HG03442 (cell line): ENCODE results near the gene NRXN3.

Experiments used
- ATAC-seq: cut with Tn5 transposase; IDR thresholded peaks from one replicate; pipeline ENCODE4 v1.9.1; 2021; ENCODE audit warnings: mild to moderate bottlenecking, moderate library complexity; ENCODE audit not compliant: unreplicated experiment

NRXN3 gene

DNA sequence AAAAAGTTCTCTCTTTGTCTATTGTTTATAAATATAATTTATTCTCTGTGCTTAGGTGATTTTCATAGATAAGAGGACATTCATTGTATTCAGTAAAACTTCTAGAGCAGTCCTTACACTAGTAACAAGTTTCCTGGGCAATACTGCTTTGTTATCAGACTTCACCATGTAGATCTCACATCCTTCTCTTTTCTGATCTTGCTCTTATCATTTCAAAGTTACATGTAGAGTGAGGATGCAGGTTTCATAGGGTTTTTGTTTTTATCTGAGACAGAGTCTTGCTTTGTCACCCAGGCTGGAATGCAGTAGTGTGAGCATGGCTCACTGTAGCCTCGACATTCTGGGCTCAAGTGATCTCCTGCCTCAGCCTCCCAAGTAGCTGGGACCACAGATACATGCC is 1251.6 kb downstream of the NRXN3 start:
- no peak for ATAC-seq

DNA sequence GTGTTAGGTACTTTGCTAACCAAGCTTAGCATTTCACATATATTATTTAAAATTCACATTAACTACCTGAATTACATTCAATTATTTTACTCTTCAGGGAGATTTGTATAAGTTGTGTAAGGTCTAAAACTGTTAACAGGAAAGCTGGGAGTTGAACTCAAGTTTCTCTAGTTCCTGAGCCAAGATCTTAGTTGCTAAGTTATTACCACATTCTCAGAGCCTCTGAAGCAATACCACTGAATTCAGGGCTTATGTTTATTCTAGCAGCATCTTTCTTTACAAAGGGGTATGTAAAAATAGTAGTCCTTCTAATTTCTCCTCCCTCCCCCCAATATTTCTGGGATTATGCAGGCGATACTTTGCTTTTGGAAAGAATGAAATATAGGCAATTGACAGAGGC is 1254.3 kb downstream of the NRXN3 start:
- no peak for ATAC-seq

DNA sequence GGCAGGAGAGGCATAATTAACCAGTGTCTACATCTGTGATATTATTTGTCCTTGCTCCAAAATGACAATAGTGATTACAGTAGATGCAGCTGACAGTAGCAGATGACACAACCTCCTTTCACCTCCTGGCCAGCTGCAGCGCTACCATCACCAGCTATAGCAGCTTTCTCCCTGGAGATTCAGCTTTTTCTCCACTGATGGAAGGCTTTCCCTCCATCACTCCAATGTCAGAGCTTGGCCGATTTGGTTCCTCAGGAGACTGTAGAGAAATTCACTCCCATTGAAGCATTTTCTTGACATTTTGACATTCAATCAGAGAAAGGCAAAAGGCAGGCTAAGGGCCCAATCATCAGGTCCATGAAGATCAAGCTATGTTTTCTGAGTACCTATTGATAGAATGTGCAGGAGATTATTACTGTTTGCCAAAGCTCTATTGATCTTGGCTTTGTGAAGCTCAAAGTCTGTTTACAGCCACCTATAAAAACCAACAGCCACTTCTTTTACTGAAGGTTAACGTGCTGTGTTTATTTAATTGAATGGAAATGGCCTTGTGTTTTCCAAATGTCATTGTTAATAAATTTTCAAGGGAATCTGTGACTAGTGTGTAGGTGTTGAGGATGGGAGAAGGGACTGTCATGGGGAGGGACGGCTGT is 1256.1 kb downstream of the NRXN3 start:
- ATAC-seq = no peak

DNA sequence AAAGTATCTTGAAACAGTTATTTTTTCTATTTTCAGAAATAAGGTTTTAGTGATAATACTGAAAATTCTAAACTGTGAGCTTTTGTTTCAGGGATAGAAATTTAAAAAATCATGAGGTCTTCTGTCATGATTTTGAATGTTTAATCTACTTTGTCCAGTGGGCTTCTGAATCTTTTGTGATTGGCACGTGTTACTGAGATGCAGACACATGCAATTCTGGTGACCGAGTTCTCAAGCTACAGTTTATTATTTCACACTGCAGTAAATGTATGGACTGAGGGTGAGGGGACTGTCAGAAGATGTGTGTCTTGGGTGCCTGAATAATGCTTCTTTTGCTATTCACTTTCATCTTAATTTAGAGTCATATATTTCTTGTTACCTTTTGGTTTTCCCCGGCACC is 1262.5 kb downstream of the NRXN3 start:
- ATAC-seq = no peak

DNA sequence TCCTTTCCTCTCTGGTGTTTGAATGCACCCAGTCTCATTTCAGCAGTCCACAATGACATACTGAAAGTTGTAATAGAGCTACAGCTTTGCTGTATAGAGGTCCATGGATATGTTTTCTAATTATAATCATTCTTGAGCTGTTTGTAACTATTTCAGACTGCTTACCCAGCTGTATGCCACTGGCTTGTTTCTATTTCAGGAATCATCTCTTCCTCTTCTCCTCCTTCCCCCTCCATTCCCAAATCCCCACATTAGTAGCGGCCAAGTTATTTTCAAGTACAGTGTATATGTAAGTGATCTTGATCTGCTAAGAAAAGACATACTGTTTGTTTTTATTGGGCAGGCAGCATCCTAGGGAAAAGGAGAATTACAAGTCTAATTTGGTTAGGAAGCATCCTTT is 1266.2 kb downstream of the NRXN3 start:
- ATAC-seq = no peak

DNA sequence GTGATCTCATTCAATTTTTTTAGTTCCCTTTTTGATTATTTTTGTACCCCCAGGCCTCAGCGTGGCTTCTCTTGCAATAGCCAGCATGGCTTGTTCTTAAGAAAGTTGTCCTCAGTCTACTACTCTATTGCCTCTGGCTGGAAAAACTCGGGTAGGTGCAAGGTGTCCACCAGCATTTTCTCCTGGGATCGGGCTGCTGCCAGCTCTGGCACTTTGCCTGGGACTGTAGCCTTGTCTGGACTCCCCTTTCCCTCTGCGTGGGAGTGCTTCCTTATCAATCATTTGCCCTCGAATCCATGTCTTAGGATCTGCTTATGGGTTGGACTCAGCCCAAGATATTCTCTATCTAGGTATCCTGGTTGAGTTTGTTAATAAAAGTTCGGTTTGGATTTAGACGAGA is 1267.8 kb downstream of the NRXN3 start:
- no peak for ATAC-seq

DNA sequence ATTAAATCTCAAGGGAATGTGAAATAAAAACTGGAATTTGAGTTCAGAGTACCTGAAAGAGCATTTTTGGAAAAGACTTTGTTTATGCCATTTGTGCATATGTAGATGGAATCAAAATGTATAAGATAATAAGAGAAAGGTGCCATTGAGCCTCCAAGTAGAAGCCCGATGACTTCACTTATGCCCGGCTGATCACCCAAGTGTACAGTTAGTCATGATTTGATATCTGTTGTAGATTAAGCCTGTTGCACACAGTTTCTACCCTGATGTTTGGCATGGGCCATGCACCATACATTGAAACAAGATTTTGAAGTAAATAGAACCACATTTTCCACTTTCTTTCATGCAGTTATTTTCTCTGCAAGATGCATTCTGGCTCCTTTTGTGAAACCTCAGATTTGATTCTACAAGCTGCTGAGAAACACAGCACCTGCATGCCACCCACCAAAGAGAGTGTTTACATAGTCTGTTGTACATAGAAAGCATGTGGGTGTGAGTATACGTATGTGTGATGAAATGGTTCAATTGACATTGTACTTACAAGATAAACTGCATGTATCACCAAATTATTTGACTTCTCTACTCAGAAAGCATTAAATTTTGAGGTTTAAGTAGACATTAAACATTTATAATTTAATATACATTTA is 1268.6 kb downstream of the NRXN3 start:
- ATAC-seq = no peak

DNA sequence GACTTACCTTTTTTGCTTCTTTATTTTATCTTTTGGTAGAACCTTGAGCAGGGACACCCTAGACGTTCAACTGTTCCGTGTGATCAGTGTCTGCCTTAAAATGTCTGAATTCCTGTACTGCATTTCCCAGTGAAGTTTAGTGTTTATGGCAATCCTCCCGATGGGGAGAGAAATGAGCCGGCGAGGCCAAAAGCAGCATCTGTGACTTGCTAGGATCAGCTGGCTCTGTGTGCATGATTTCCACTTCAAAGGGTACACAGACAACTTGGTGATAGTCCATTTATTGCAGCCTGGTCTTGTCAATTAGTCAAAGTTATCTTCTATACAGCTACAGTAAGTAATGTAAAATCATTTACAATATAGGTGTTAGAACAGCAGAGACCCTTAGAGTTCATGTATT is 1272.6 kb downstream of the NRXN3 start:
- no peak for ATAC-seq

DNA sequence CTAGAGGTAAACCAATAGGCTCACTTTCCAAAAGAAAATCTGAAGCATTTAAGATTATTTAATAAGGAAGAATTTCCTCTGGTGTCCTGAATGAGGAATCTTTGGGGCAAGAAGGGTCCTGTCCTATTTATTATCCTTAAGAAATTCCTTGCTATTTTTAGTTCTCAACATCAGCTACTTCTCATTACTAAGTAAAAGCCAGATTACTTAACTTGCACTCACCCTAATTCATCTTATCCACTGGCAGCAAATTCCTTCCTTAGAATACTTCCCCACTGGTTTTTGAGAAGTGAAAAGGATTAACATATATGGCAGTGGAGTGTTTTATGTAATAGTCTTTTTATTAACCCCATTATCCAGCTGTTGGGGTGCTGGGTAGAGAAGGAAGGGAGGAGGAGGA is 1273.4 kb downstream of the NRXN3 start:
- no peak for ATAC-seq

DNA sequence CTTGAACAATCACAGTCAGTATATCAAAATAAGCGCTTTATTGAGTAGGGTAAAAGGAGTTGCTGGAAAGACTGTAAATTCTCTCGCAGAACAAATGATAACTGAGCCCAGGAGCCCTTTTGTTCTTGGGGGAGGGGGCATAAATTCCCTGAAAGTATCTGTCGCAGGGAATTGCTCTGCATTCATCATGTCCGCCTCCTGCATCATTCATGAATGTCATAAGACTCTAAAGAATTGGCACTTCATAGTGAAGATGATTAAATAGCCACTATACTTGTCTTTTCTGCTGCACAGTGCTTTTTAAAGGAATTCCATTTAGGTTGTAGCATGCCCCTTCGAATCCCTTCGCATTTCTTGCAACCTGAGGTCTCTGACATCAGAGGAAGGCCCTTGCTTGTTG is 1278.8 kb downstream of the NRXN3 start:
- no peak for ATAC-seq

DNA sequence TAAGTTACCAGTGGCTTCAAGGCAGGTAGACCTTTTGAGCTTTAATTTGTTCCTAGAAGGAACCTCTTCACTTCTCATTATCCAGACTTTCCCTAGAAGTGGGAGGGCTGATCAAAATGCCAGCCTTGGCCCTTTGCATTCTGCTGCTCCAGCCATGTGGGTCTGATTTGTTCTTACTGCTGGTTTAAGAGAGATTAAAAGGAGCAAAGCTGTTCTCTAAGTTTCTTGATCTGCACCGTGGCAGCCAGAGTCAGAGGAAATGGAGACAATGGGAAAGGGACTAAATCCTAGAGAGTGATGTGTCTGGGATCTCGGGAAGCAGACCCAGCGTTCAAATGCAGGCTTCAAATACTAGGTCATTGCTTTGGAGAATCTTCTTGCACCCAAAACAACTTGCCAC is 1281.4 kb downstream of the NRXN3 start:
- no peak for ATAC-seq

DNA sequence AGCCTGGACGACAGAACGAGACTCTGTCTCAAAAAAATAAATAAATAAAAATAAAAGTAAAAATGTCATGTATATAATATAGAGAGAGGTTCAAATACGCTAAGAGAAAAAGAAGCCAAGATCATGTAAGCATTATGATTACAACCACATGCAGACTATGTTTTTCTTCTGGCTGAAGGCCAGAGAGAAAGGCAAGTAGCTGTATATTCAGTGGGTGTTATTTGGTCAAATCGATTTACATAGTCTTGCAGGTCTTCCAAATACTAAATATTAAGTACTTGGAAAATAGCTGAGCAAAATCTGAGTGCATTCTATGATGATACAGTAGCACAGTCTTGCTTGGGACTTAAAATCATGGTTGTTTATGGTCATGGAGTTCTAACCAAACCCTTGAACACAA is 1283.1 kb downstream of the NRXN3 start:
- no peak for ATAC-seq

DNA sequence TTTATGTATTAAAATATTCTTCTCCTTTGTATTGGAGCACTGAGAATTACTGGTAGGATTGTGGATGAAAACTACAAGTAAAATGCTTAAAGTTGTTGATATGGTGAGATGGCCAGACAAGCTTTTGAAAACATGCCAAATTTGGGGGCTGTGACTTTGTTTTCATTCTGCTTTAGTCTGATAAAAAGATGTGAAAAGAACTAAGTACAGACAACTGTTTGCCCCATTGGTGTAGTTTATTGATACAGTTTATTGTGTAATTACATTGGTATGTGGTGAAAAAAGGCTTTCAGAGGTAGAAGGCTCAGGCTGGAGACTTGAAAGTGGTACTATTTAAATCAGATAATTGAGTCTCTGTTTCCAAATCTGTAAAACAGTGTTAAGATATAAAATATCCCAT is 1294.3 kb downstream of the NRXN3 start:
- no peak for ATAC-seq

DNA sequence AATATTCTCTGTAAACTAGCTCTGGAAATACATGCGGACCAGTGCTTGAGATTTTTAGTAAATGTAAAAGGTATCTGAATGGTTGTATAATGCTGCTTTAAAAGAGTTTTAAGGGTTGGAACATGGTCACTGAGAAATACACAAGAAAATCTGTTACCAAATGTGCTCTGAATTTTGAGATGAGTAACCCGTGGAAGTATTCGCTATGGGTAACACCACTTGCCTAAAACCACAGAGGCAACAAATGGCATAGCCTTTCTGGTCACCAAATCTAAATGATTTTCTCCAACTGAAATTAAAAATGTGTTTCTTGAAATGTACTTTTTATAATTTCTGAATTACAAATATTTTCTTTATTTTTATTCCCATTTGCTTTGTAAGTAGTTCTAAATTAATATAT is 1295.5 kb downstream of the NRXN3 start:
- ATAC-seq = no peak

DNA sequence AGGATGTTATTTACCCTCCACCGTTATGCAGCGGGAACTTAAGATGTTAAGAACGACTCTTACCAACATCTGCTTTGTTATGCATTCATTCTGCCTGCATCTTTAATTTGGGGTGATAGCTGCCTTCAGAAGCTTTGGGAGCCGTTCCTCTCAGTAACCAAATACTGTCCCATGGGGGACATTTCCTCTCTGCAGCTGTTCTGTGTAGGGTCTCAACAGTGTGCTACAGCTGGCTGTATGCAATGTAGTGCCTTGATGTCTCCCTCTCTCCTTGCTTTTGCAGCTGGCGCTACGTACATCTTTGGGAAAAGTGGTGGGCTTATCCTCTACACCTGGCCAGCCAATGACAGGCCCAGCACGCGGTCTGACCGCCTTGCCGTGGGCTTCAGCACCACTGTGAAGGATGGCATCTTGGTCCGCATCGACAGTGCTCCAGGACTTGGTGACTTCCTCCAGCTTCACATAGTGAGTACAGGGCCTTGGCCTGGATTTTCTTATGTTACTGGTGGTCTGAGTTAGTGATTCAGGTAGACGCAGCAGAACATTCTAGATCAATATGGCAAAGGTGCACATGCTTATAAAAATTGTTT is 1296.9 kb downstream of the NRXN3 start:
- ATAC-seq = no peak

DNA sequence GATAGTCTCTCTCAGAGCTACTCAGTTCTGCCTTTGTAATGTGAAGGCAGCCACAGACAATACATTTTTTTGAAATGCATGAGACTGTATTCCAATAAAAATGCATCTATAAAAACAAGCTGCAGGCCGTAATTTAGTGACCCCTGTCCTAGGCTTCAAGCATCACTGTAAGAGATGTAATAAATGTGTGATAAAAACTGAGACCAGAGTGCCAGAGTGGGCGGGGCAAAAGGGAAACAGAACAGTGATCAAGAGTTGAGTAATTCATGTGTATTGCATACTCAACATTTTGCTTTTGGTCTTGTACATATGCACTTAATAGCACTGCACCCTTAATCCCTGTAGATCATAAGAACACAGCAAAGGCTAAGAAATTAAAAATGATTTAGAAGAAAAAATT is 1297.7 kb downstream of the NRXN3 start:
- no peak for ATAC-seq

DNA sequence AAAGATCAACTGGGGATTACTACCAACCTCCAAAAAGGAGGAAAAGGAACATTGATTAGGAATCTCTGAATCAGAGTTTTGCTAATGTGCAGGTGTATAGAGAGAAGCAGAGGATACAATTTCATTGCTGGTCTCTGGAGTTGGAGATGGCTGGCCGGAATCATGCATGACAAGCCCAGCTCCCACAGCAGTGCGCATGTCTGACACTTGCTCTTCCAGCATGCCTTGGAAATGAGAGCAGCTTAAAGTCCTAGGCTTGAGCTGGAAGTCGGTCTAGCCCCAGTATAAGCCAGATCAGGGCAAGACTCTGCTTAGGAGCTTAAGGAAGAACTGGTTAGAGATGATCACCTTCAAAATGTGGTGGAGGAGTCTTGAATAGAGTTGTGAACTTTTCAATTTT is 1298.3 kb downstream of the NRXN3 start:
- ATAC-seq = no peak

DNA sequence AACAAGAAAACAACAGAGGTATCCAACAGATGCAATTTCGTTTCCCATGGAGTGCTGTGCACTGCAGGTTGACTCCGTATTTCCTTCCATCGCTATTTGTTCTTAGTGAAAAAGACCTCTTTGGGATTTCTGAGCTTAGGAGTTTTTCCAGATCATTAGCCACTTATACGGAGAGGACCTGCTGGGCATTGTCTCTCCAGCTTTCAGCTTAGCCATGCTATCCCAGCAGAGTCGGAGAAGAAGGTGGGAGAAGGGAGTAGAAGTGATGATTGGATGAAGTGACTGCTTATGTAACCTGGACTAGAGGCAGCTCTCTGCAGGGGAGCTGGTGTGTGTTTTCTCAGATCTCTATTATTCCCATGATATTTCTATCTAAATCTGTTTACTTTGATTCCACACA is 1303.5 kb downstream of the NRXN3 start:
- ATAC-seq = no peak

DNA sequence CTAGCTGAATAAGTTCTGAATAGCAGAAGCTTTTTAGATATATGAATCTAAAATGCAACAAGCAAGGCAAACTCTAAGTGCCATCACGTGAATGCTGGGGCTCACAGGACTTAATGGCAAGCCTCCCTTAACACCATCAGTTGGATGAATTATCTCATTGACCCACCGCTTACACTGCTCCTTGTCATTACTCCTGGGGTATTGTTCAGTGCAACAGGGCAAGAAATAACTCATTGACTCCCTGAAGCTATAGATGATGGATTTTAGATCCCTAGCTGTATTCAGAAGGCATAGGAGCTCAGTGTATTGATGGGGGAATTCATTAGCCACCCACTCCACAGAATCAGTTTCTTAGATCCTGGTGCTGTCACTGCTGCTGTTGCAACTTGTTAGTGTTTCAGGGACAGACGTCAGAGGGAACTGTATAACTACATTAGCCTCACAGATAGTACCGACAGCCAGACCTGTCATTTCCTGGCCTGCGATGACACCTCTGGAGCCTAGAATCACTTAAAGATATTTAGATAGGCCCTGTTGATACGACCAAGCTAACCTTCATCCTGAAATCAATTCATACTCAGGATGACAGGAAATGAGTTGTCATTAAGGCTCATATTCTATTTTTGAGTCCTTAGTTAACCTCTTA is 1305.8 kb downstream of the NRXN3 start:
- no peak for ATAC-seq

DNA sequence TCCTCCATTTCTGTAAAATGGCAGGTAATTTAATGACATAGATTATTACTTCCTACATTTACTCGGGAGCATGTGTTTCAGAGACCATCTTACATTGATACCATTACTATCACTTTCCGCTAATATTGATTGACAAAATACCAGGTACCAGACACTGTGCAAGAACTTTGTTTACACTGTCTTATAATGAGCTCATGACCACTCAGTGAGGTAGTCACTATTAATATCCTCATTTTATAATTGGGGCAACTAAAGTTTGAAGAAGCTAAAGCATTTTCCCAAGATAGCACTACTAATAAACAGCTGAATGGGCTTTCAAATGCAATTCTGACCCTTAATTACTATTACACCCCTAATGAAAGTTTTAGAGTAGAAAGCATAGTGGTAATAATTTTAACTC is 1306.4 kb downstream of the NRXN3 start:
- ATAC-seq = no peak

DNA sequence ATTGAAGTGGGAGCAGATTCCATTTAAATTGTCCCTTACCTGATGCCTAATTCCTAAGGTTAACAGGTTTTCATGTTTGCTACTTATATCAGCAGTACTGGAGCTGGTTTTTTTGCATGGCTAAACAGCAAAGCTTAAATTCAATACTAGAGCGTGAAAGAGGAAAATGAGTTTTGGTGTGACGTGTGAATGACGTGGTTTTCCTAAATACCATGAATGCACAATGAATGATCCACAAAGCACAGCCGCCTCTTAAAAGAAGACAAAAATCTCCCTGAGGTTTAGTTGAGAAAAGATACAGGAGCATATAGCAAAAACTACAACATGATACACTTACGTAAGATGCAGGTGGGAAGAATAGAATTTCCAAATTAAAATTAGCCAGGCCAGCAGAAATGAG is 1310.0 kb downstream of the NRXN3 start:
- no peak for ATAC-seq

DNA sequence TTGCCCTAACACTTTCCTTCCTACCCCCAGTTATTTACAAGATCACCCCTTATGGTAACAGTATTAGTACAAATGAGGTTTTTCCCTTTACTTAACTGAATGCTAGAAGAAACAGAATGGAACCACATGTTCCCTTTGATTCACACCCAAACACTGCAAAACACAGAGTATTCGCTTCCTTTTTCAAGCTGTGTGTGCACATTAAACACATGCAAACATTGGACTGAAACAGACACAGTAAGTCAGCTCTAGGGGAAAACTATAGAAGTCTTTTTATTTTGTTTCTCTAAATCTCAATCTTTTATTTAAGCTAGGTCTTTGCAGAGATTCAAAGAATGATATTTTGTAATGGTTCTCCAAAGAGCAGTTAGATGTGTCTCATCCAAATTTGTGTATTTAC is 1312.7 kb downstream of the NRXN3 start:
- ATAC-seq = no peak
